Naive B cell (primary cell): ENCODE results near the gene MAGI3. TPM values are rescaled to one million over a fixed set of nuclear protein-coding genes. Genes with fewer than 3 reads are reported as not detected.
"Not testable (repeated sequence)": the region's sequence is repeated elsewhere in the genome, so short reads cannot be mapped to it uniquely, and the experiment has no call there.

Source experiments
- ATAC-seq, 2 donors: fragments of 150-1000 bp; cut with Tn5 transposase; 2 replicates each; pipeline ENCODE4 v1.10.0; 2021; ENCODE audit warnings: low read depth in 2 of 2, mild to moderate bottlenecking in 2 of 2, moderate library complexity in 2 of 2
- DNase-seq: peaks from one replicate; pipeline ENCODE4 v3.0.0; 2022
- H3K27ac Mint-ChIP-seq, 6 donors: one replicate each; pipeline ENCODE4 v1.8.0; 2020 to 2022; ENCODE audit warnings: mild to moderate bottlenecking in 6 of 6, mixed read lengths in 6 of 6, moderate library complexity in 5 of 6, inconsistent platforms in 2 of 6
- H3K27me3 Mint-ChIP-seq, 3 donors: one replicate each; pipeline ENCODE4 v1.8.0; 2021 to 2022; ENCODE audit warnings: mixed read lengths in 3 of 3, mild to moderate bottlenecking in 1 of 3
- H3K36me3 Mint-ChIP-seq, 2 donors: one replicate each; pipeline ENCODE4 v1.8.0; 2020 to 2022; ENCODE audit warnings: mixed read lengths in 2 of 2, inconsistent platforms in 1 of 2, mild to moderate bottlenecking in 1 of 2
- H3K4me1 Mint-ChIP-seq, 3 donors: one replicate each; pipeline ENCODE4 v1.8.0; 2020 to 2022; ENCODE audit warnings: mixed read lengths in 3 of 3, inconsistent platforms in 1 of 3, mild to moderate bottlenecking in 1 of 3, moderate library complexity in 1 of 3
- H3K4me3 Mint-ChIP-seq, 8 donors: one replicate each; pipeline ENCODE4 v1.8.0; 2020 to 2022; ENCODE audit warnings: mild to moderate bottlenecking in 8 of 8, mixed read lengths in 8 of 8, moderate library complexity in 8 of 8, inconsistent platforms in 2 of 8
- H3K9me3 Mint-ChIP-seq, 7 donors: one replicate each; pipeline ENCODE4 v1.8.0; 2020 to 2022; ENCODE audit warnings: mixed read lengths in 7 of 7, mild to moderate bottlenecking in 5 of 7, inconsistent platforms in 2 of 7, moderate library complexity in 1 of 7
- polyA plus RNA-seq, 6 donors: library from polyadenylated mRNA; unstranded; fragments of 300-500 nt; fragmentation: Illumina TruSeq; gene quantifications; one replicate each; pipeline ENCODE4 v1.2.3, GENCODE V29; 2021; ENCODE audit warnings: low read depth in 6 of 6

MAGI3 gene
- polyA plus RNA-seq, 6 donors from 2014 or later: 0.22 to 1.2 (median 0.74) TPM; not detected in 2

- ATAC-seq (no peak), DNase-seq (no peak)
- no peak overlapping the region for H3K4me3 Mint-ChIP-seq
- peaks cover 14 to 20% (median 18%) of the 10 kb centered on the region in 3 donors for H3K4me1 Mint-ChIP-seq
- H3K27me3 Mint-ChIP-seq: no peaks in the 10 kb centered on the region
- H3K9me3 Mint-ChIP-seq: peaks cover 8 to 38% (median 25%) of the 10 kb centered on the region in 7 donors
- H3K27ac Mint-ChIP-seq: no peak overlapping the region
- H3K36me3 Mint-ChIP-seq: peaks cover 29 to 51% of the 10 kb centered on the region in 2 donors
Observed at GRCh38 chr1:113692824-113693431, 302.6 kb downstream of the MAGI3 start.

- Mint-ChIP-seq H3K4me1 (peaks cover 14 to 20% (median 18%) of the 10 kb centered on the region in 3 donors), H3K36me3 (peaks cover 29 to 44% of the 10 kb centered on the region in 2 donors), H3K27ac (peak overlapping the region in 1 of 6 donors; percentile 10), H3K9me3 (peaks cover 8 to 38% (median 25%) of the 10 kb centered on the region in 7 donors), H3K27me3 (no peaks in the 10 kb centered on the region), H3K4me3 (no peak overlapping the region)
- DNase-seq (no peak), ATAC-seq (no peak)
Observed at GRCh38 chr1:113694910-113695309, 304.6 kb downstream of the MAGI3 start.

- Mint-ChIP-seq H3K27ac (peak overlapping the region in 2 of 6 donors; percentile 50 to 61), H3K4me3 (peak overlapping the region in 3 of 8 donors; percentile 17 to 37 (median 25)), H3K4me1 (peaks cover 9 to 20% (median 16%) of the 10 kb centered on the region in 3 donors), H3K36me3 (peaks cover 0 to 14% of the 10 kb centered on the region in 2 donors), H3K27me3 (no peaks in the 10 kb centered on the region), H3K9me3 (no peaks in the 10 kb centered on the region)
- peak; percentile 9 for DNase-seq
- peak; percentile 55 to 76 for ATAC-seq
Observed at GRCh38 chr1:113701429-113701828, 311.1 kb downstream of the MAGI3 start.

- Mint-ChIP-seq H3K4me1 (no peaks in the 10 kb centered on the region), H3K9me3 (peaks cover 8 to 25% (median 17%) of the 10 kb centered on the region in 7 donors), H3K36me3 (peaks cover 39 to 46% of the 10 kb centered on the region in 2 donors), H3K27ac (peak overlapping the region in 3 of 6 donors; percentile 51 to 87 (median 67)), H3K4me3 (no peak overlapping the region), H3K27me3 (no peaks in the 10 kb centered on the region)
- DNase-seq (no peak), ATAC-seq (no peak)
Observed at GRCh38 chr1:113714606-113715269, 324.4 kb downstream of the MAGI3 start.

- not testable (repeated sequence) for H3K4me1 Mint-ChIP-seq, DNase-seq, ATAC-seq, H3K27ac Mint-ChIP-seq, H3K27me3 Mint-ChIP-seq, H3K4me3 Mint-ChIP-seq
- peaks cover 49 to 51% of the 10 kb centered on the region in 2 donors for H3K36me3 Mint-ChIP-seq
- H3K9me3 Mint-ChIP-seq: peaks cover 8 to 31% (median 17%) of the 10 kb centered on the region in 7 donors
Observed at GRCh38 chr1:113717506-113717905, 327.2 kb downstream of the MAGI3 start.

GRCh38 chr1:113718621-113719020 is 328.3 kb downstream of the MAGI3 start:
- H3K9me3 Mint-ChIP-seq: peaks cover 8 to 31% (median 17%) of the 10 kb centered on the region in 7 donors
- not testable (repeated sequence) for H3K27ac Mint-ChIP-seq, ATAC-seq, DNase-seq, H3K4me1 Mint-ChIP-seq, H3K27me3 Mint-ChIP-seq, H3K4me3 Mint-ChIP-seq
- peaks cover 45 to 49% of the 10 kb centered on the region in 2 donors for H3K36me3 Mint-ChIP-seq

GRCh38 chr1:113721010-113721409 is 330.7 kb downstream of the MAGI3 start:
- H3K27ac Mint-ChIP-seq: no peak overlapping the region
- H3K9me3 Mint-ChIP-seq: peaks cover 8 to 31% (median 17%) of the 10 kb centered on the region in 7 donors
- DNase-seq: no peak
- no peaks in the 10 kb centered on the region for H3K27me3 Mint-ChIP-seq
- H3K4me3 Mint-ChIP-seq: no peak overlapping the region
- no peak for ATAC-seq
- H3K36me3 Mint-ChIP-seq: peaks cover 37 to 46% of the 10 kb centered on the region in 2 donors
- H3K4me1 Mint-ChIP-seq: no peaks in the 10 kb centered on the region

- H3K9me3 Mint-ChIP-seq: peaks cover 0 to 2% (median 0%) of the 10 kb centered on the region in 7 donors
- peaks cover 10 to 11% of the 10 kb centered on the region in 2 donors for H3K36me3 Mint-ChIP-seq
- H3K27me3 Mint-ChIP-seq: no peaks in the 10 kb centered on the region
- DNase-seq (no peak), ATAC-seq (no peak)
- H3K27ac Mint-ChIP-seq: no peak overlapping the region
- H3K4me3 Mint-ChIP-seq: no peak overlapping the region
- H3K4me1 Mint-ChIP-seq: no peaks in the 10 kb centered on the region
Observed at GRCh38 chr1:113732802-113733201, 342.5 kb downstream of the MAGI3 start.

GRCh38 chr1:113734357-113735055 is 344.2 kb downstream of the MAGI3 start:
- Mint-ChIP-seq H3K4me1 (no peaks in the 10 kb centered on the region), H3K9me3 (no peaks in the 10 kb centered on the region), H3K27me3 (no peaks in the 10 kb centered on the region), H3K27ac (no peak overlapping the region), H3K36me3 (peaks cover 5 to 11% of the 10 kb centered on the region in 2 donors), H3K4me3 (no peak overlapping the region)
- DNase-seq (no peak), ATAC-seq (no peak)
